Raji (cell line): ENCODE results near the gene LRRC8D.

ENCODE experiments used
- POLR2A ChIP-seq: IDR thresholded peaks from 2 replicates; pipeline ENCODE4 v1.6.1; 2011; ENCODE audit warnings: low read depth, low read length, control low read depth; ENCODE audit not compliant: insufficient read depth

LRRC8D gene

GRCh38 chr1:89942014-89942413, 121.2 kb downstream of the LRRC8D start:
- no peak for TF ChIP-seq POLR2A

- no peak for TF ChIP-seq POLR2A
These were observed 122.2 kb downstream of the LRRC8D start for GRCh38 chr1:89942825-89943658.

GRCh38 chr1:89943846-89944781, 123.3 kb downstream of the LRRC8D start:
- TF ChIP-seq POLR2A = no peak

DNA sequence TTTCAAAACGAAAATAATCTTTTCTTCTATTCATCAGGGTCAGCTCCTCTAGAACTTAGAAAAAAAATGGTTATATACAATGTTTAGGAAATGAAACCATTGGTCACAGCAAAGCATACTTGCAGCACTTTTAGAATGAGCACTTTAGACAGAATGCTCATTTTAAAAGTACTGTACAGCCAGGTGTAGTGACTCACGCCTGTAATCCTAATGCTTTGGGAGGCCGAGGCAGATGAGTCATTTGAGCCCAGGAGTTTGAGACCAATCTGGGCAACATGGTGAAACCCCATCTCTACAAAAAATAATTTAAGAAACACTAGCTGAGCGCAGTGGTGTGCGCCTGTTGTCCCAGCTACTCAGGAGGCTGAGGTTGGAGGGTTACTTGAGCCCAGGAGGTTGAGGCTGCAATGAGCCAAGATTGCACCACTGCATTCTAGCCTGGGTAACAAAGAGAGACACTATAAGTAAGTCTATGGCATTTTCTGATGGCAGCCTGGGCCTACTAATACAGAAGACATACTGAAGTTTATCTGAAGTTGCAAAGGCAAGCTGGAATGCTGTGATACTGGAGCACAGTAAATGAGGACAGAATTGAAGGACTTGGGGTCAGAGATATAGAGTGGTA, 125.1 kb downstream of the LRRC8D start:
- TF ChIP-seq POLR2A = no peak

- no peak for TF ChIP-seq POLR2A
These were observed 125.7 kb downstream of the LRRC8D start for GRCh38 chr1:89946532-89946931.

DNA sequence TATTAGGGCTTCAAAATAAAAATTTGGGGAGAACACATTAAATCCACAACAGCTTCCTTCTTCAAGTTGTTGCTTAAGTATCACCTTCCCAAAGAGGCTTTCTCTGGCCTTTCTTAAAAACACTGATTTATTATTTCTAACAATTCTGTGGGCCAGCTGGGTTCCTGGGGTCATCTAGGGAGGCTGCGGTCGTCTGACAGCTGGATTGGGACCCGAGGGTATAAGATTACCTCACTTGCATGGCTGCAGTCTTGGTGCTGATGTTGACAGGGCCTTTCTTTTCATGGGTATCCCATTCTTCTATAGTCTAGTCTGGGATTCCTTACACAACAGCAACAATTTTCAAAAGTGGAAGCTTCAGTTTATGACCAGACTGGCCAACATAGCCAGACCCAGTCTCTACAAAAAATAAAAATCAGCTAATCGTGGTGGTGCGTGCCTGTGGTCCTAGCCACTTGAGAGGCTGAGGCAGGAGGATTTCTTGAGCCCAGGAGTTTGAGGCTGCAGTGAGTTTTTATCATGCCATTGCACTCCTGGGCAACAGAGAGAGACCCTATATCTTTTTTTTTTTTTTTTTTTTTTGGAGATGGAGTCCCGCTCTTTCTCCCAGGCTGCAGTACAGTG, 128.0 kb downstream of the LRRC8D start:
- no peak for TF ChIP-seq POLR2A

DNA sequence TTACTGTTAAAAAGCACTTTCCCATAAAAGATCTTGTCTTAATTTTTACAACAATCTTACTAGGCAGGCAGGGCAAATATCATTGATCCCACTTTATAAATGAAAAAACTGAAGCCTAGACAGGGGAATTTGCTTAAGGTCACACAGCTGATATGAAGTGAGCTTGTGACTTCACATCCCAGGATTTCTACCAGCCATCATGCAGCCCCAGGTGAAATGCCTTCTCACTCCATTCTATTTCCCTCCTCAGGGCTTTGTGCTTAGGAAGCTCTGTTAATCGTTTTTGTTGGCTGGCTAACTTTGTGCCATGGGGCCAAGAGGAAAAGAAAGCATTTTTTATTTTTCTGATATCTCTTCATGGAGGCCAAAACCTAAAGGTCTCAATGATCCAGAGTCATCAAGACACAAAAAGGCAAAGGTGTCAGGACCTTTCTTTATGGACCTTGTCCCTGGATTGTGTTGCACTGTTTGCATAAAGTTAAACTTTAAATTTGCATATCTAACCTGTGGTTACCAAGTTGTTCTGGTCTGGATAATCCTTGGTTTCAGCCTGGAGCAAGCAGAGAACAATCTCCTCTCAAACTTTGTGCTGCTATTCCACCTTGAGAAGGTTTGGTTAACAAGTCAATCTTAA, 129.3 kb downstream of the LRRC8D start:
- no peak for TF ChIP-seq POLR2A

GRCh38 chr1:89950703-89951102, 129.9 kb downstream of the LRRC8D start:
- TF ChIP-seq POLR2A = no peak

DNA sequence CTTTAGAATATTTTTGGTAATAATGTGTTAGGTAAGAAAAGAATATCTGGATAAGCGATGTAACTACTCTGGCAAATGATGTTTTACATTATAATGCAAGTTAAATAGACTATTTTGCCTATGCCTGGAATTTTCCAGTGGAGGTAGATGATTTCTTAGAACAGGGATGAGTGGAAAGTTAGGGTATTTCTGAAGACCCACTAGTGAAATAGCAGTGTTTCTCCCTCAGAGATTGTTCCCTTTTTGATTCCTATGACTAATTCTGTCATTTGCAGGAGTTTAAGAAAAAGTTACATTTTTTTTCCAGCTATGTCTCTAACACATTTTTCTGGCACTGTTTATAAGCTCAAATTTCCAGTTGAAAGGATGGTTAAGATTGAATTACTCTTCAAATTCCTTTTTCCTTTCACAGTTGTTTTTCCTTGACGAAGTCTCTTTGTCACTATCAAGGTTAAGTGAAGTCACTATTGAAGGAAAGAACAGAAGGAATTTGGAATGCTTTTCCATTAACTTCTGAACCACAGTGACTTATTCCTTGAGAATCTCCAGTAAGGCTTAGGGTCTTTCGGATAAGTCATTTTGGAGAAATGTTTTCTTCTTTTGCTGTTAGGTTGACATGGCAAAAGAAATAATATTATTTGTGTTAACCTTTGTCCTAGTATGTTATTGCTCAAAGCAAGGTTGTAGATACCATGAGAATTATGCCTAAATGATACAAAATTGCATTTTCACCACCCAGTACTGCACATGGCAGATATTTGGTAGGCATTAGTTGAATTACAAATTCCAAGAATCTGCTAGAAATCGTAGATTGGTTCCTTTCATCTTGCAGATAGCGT, 131.2 kb downstream of the LRRC8D start:
- TF ChIP-seq POLR2A = no peak

DNA sequence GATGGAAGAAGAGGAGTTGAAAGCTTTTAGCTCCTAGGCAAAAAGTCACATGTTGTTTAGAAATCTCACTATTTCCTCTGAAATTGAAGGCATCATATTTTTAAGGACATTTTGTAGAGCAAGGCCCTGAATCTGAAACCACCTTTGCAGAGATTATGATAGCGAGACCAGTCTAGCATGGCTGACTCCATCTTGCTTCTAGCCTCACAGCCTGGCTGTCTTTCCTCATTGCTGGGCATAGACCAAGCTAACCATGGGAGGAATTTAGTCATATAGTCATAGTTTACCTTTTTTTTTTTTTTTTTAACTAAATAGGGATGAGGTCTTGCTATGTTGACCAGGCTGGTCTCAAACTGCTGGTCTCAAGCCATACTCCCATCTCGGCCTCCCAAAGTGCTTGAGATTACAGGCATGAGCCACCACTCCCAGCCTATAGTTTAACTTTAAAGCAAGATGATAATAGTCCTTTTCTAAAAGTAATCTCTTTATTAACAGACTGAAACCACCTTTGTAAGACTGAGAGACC, 131.8 kb downstream of the LRRC8D start:
- TF ChIP-seq POLR2A = no peak

DNA sequence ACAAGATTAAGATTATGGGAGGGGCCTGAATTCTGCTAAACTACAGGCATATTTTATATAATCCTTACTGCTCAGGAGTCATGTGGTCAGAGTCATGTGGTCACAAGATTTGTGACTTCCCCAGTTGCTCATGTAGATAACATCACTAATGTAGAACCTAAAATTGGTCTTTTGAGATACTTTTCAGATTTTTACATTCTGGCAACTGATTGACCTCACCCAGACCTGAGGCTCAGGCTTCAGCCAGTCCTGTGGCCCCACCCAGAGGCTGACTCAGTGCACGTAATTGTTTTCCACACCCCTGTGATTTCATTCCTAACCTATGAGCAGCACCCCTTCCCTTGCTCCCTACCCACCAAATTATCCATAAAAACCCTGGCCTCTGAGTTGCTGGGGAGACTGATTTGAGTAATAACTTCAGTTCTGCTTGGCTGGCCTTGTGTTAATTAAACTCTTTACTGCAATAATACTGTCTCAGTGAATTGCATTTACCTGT, 132.3 kb downstream of the LRRC8D start:
- no peak for TF ChIP-seq POLR2A

DNA sequence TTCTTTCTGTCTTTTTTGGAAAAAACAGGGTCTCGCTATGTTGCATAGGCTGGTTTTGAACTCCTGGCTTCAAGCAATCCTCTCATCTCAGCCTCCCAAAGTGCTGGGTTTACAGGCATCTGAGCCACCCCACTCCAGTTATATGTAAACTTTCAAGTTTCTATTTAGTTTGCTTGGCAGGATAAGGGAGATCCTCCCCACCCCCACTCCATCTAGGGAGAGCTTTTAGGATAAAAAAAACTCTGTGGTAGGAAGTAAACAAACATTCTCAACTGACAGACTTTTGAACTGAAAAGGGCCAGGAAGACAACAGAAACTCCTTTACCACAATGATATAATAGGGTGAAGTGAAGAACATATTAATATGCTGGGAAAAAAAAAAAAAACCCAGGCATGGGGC, 133.1 kb downstream of the LRRC8D start:
- TF ChIP-seq POLR2A = no peak

DNA sequence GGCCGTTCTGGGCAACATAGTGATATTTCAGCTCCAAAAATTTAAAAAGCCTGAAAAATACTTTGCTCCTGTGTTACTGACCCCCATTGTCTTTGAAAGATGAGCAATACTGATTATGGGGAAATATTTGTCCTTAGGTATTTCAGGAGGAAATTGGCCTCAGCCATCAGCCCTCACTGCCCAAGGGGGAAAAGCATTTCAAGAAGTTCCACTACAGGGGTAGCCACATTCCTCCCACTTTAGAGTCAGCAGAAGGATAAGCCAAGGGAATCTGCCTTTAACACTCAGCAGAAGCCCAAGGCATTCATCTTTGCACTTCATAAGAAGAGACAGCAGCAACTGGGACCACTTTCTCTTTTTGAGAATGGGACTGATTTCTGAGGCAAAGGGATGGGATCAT, 133.6 kb downstream of the LRRC8D start:
- no peak for TF ChIP-seq POLR2A
